Measurements from ENCODE around the gene PRKAG2.
A peak's percentile ranks its signal among the peaks of the same experiment; 100 is the strongest.

The PRKAG2 gene

DNA sequence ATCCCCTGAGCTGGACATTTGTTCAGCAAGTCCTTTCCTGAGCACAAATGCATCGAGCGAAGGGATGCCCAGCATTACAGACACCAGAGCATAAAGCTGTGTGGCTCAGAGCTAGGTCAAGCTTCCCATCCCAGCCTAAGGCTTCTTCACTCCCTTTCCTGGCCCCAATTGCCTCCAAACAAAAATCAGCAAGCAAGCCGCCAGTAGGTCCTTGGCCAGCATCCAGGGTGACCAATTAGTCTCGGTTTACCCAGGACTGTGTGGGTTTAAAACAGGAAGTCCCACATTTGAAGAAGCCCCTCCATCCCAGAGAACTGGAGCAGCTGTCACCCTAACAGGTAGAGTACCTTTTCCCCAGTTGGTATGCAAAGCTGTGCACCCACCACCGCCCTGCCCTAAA, 51.2 kb downstream of the PRKAG2 start:
- TF ChIP-seq Cebpa-rat (IDR thresholded peaks at IDR 0.05) = no peak
- no peaks in the 10 kb centered on the region for H3K36me3 ChIP-seq
- peaks cover 13 to 39% (median 20%) of the 10 kb centered on the region in 10 experiments; a peak in 18 of 20 replicates for H3K4me1 ChIP-seq
- H3K4me2 ChIP-seq = peak overlapping the region; percentile 11 to 86 (median 42); a peak in 15 of 22 replicates
- H3K27me3 ChIP-seq = no peaks in the 10 kb centered on the region
- H3K9ac ChIP-seq = no peak overlapping the region
- no peaks in the 10 kb centered on the region for H3K9me3 ChIP-seq (replicated peaks in 1 of 11)
- no peak overlapping the region for H3K4me3 ChIP-seq
- no peaks in the 10 kb centered on the region; a peak in 1 of 22 replicates for H4K20me1 ChIP-seq
- H3K27ac ChIP-seq = no peak overlapping the region

DNA sequence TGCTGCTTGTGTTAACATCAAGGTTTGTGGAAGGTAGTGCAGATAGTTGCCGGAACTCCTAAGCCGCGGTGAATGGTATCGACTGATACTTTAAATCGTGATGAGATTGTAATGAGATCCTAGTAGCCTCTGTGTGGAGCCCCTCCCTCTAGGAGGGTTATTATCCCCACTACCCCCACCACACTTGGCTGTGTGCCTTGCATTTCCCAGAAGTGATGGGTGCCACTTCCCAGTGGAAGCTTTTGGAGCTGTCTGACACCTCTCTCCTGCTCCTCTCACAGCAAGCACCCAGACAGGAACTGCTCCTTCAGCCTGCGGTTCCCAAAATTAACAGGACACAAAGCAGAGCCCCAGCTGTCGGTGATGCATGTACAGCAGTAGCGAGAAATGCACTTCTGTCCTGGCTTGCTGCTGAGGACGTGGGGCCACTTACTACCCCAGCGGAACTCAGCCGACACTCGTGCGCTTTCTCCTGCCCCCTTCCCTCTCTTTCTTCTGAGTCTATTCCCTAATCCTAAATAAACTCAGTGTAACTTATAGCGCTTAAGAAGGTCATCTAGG, 52.5 kb downstream of the PRKAG2 start:
- H3K4me2 ChIP-seq = peak overlapping the region in 4 of 11 experiments; percentile 22 to 86 (median 42); a peak in 8 of 22 replicates
- no peak overlapping the region for H3K27ac ChIP-seq
- no peaks in the 10 kb centered on the region for H3K9me3 ChIP-seq (replicated peaks in 1 of 11)
- 0 out of 22 replicates have a peak overlapping the region, but pooled peaks of 1 of the 11 experiments have one; percentile 6 for H3K9ac ChIP-seq
- no peak for TF ChIP-seq Cebpa-rat (IDR thresholded peaks at IDR 0.05)
- no peaks in the 10 kb centered on the region for H3K36me3 ChIP-seq
- H3K4me1 ChIP-seq = peaks cover 13 to 34% (median 20%) of the 10 kb centered on the region in 10 experiments; a peak in 18 of 20 replicates
- H3K4me3 ChIP-seq = no peak overlapping the region
- H4K20me1 ChIP-seq = no peaks in the 10 kb centered on the region; a peak in 2 of 22 replicates
- no peaks in the 10 kb centered on the region for H3K27me3 ChIP-seq

DNA sequence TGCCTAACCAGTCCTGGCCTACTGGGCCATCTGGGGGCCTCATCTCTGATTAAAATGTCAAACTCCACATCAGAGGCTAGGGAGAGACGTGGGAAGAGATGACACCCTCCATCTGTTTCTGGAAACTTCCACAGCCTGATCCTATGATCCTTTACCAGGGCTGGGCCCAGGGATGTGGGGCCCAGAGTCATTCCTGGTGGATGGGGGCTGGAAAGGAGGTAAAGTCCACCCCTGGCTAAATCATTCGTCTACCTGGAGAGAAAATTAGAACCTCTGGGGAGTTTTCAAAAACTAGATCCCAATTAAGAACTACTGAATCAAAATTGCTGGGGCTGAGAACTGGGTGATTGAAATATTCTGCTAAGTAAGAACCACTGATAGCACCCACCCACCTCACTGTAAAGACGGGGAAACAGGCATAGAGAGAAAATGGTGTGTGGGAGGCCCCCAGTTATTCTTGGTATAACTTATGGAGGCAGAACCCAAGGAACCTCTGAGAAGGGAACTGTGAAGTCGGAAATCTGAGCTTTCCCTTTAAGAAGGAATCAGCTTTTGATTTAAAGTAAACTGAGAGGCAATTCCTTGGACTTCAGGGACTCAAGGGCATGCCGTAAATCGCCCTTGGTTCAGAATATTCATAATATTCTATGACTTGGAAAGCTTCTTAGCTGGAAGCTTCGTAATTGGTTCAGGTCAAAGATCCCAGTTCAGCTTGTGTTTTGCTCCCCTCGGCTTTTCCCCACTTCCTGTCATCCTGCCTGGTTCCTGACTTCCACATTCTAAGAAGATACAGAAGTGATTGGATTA, 53.1 kb downstream of the PRKAG2 start:
- Histone ChIP-seq H3K4me3 (no peak overlapping the region), H4K20me1 (peaks cover 0 to 5% (median 0%) of the 10 kb centered on the region in 11 experiments; a peak in 4 of 22 replicates), H3K27me3 (no peaks in the 10 kb centered on the region), H3K27ac (no peak overlapping the region), H3K4me2 (peak overlapping the region in 4 of 11 experiments; percentile 22 to 86 (median 42); a peak in 7 of 22 replicates), H3K4me1 (peaks cover 14 to 34% (median 22%) of the 10 kb centered on the region in 10 experiments), H3K36me3 (no peaks in the 10 kb centered on the region), H3K9me3 (replicated peaks in 1 of 11) (no peaks in the 10 kb centered on the region), H3K9ac (peak overlapping the region in 1 of 11 experiments; percentile 6; a peak in 1 of 22 replicates)
- TF ChIP-seq Cebpa-rat (IDR thresholded peaks at IDR 0.05) = no peak

DNA sequence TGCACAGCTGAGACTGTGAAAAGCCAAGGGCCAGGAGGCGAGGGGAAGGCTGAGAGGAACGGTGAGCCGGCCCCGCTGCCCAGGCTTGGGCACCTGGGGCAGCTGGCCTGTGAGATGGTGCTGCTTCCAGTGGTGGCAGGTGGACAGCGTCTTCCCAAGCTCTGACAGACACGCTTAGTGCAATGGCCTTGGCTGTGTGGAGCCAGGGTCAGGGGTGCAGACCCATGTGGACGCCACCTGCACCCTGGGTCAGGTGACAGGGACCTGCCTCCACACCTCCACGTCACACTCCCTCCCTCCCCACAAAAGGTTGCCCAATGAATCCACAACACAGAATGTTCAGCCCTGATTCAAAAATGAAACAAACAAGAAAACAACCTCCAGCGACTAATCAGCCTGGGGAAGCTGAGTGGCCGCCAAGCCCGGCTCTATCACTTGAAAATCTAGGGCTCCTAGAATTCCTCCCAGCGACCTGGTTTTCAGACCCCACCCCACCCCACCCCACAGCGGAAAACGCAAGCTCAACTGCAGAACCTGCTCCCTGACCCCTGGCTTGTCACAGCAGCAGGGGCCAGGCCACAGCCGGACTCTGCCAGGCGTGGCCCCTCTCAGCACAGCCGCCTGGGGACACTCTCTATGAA, 54.3 kb downstream of the PRKAG2 start:
- peaks cover 0 to 7% (median 0%) of the 10 kb centered on the region in 11 experiments; a peak in 6 of 22 replicates for H4K20me1 ChIP-seq
- H3K4me3 ChIP-seq = no peak overlapping the region
- H3K9me3 ChIP-seq (replicated peaks in 1 of 11) = no peaks in the 10 kb centered on the region
- no peaks in the 10 kb centered on the region for H3K36me3 ChIP-seq
- H3K9ac ChIP-seq = no peak overlapping the region
- no peak overlapping the region for H3K4me2 ChIP-seq
- TF ChIP-seq Cebpa-rat (IDR thresholded peaks at IDR 0.05) = no peak
- no peak overlapping the region for H3K27ac ChIP-seq
- H3K27me3 ChIP-seq = no peaks in the 10 kb centered on the region
- H3K4me1 ChIP-seq = peaks cover 24 to 36% (median 33%) of the 10 kb centered on the region in 10 experiments

DNA sequence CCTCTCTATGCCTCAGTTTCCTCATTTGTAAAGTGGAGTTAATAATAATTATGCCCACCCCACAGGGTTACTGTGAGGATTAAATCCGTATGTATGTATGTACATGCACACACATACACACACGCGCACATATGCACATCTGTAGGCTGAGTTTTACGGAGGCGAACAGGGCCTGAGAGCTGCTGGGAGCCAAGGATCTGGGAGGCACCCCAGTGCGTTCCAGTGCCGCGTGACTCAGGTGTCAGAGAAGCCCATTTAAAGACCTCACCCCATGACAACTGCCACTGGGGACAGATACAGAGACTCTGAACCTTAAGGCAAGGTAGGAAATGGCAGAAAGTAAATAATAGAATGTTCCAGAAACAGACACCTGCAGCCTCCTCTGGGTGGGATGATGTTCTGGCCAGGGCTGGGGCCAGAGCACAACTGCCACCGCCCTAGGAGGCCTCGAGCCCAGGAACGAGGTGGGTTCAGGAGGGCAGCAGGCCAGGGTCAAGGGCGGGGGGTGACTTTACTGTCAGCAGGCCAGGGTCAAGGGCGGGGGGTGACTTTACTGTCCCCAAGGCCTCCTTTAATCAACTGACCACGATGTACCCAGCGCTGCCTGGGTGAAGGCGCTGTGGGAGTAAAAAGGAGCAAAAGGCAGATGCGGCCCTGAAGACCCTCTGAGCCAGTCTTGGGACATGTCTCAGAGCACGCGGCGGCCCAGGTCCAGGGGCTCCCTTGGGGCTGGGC, 54.9 kb downstream of the PRKAG2 start:
- TF ChIP-seq Cebpa-rat (IDR thresholded peaks at IDR 0.05) = no peak
- Histone ChIP-seq H3K4me3 (no peak overlapping the region), H3K36me3 (no peaks in the 10 kb centered on the region), H3K4me1 (peaks cover 24 to 41% (median 35%) of the 10 kb centered on the region in 10 experiments), H4K20me1 (peaks cover 0 to 8% (median 0%) of the 10 kb centered on the region in 11 experiments; a peak in 6 of 22 replicates), H3K9me3 (replicated peaks in 1 of 11) (no peaks in the 10 kb centered on the region), H3K27ac (no peak overlapping the region), H3K9ac (no peak overlapping the region), H3K27me3 (no peaks in the 10 kb centered on the region), H3K4me2 (no peak overlapping the region)

DNA sequence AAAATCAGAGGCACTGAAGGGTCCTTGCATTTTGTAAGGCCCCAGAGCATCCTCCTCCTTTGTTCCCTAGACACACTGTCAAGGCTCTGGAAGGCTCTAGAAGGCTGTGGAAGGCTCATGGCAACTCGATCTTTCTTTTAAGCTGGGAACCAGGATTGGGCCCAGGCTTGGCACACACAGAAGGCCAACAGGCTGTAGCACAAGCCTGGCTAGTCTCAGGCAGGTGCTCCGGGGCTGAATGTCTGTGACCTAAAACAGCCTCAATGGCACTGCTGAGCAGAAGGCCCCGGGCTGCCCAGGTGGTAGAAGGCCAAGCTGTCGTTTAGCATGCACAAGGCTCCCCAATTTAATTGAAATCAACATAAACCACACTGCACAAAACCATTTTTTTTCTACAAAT, 55.7 kb downstream of the PRKAG2 start:
- Histone ChIP-seq H3K9ac (no peak overlapping the region), H3K27ac (no peak overlapping the region), H3K4me2 (no peak overlapping the region), H3K36me3 (no peaks in the 10 kb centered on the region), H3K27me3 (no peaks in the 10 kb centered on the region), H4K20me1 (peaks cover 0 to 15% (median 0%) of the 10 kb centered on the region in 11 experiments; a peak in 6 of 22 replicates), H3K4me1 (peaks cover 21 to 39% (median 32%) of the 10 kb centered on the region in 10 experiments), H3K4me3 (no peak overlapping the region), H3K9me3 (replicated peaks in 1 of 11) (no peaks in the 10 kb centered on the region)
- no peak for TF ChIP-seq Cebpa-rat (IDR thresholded peaks at IDR 0.05)

DNA sequence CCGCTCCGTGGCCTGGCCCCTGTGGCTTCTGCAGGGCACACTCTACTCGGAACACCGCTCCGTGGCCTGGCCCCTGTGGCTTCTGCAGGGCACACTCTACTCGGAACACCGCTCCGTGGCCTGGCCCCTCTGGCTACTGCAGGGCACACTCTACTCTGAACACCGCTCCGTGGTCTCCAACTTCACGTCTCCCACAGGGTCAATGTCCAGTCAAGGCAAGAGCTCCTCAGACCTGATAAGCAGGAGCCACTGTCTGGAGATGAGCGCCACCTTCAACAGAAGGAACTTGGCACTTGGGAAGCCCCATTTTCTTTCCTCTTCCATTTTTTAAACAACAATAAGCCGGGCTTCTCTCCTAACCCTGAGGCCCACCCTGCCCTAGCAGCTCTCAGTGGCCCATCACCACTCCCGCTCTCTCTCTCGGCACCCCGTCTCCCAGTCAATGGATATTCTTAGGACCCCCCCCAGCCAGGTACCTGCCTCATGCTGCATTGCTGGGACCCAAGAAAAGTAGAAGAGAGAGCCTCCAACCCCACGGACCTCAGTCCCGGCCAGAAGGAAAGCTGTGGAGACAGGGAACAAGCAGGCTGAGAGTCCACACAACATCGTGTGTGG, 56.3 kb downstream of the PRKAG2 start:
- H3K4me1 ChIP-seq = peaks cover 15 to 33% (median 26%) of the 10 kb centered on the region in 10 experiments
- H3K9me3 ChIP-seq (replicated peaks in 1 of 11) = no peaks in the 10 kb centered on the region
- no peak for TF ChIP-seq Cebpa-rat (IDR thresholded peaks at IDR 0.05)
- H3K27ac ChIP-seq = no peak overlapping the region
- no peak overlapping the region for H3K9ac ChIP-seq
- peaks cover 0 to 15% (median 0%) of the 10 kb centered on the region in 11 experiments; a peak in 6 of 22 replicates for H4K20me1 ChIP-seq
- H3K4me2 ChIP-seq = no peak overlapping the region
- H3K4me3 ChIP-seq = no peak overlapping the region
- H3K27me3 ChIP-seq = no peaks in the 10 kb centered on the region
- H3K36me3 ChIP-seq = no peaks in the 10 kb centered on the region

DNA sequence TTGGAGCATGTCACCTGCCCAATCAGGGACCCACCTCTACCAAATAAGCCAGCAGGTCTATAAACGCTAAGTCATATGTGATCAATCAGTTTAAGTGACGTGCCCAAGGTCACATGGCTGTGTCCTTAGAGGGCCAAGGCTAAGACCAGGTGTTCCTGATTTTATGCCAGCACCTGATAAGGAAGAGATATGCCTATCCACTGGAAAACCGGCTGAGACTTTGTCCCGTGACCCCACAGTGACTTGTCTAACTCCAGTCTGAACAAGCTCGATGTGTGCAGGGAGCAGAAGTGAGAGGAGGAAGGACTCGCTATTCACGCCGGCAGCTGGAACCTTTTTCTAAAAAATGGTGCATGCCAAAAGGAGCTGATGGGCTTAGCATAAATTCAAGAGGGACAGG, 57.0 kb downstream of the PRKAG2 start:
- peaks cover 11 to 35% (median 22%) of the 10 kb centered on the region in 10 experiments for H3K4me1 ChIP-seq
- H3K4me2 ChIP-seq = no peak overlapping the region
- H3K9ac ChIP-seq = no peak overlapping the region

More for the DNA sequence above, 57.0 kb downstream of the PRKAG2 start:
- TF ChIP-seq Cebpa-rat (IDR thresholded peaks at IDR 0.05) = no peak
- Histone ChIP-seq H3K27me3 (no peaks in the 10 kb centered on the region), H3K4me3 (no peak overlapping the region), H4K20me1 (peaks cover 0 to 16% (median 0%) of the 10 kb centered on the region in 11 experiments; a peak in 7 of 22 replicates), H3K9me3 (replicated peaks in 1 of 11) (no peaks in the 10 kb centered on the region), H3K27ac (no peak overlapping the region), H3K36me3 (no peaks in the 10 kb centered on the region)

Data from BLaER1 treated with 17β-estradiol and CSF1 and Interleukin-3, amounts not matched to agents 10 nM and 100 nM (cell line).